HEK293T (cell line): ENCODE results near the gene PRSS2.

ENCODE experiments used
- ARNT ChIP-seq: fragments of 450-650 bp; IDR thresholded peaks from 2 replicates; pipeline ENCODE4 v1.6.1; 2017; ENCODE audit warnings: mild to moderate bottlenecking
- CTBP1 ChIP-seq: fragments of 450-650 bp; IDR thresholded peaks from 2 replicates; pipeline ENCODE4 v1.6.1; 2016; ENCODE audit warnings: borderline replicate concordance
- FOXK2 ChIP-seq: fragments of 450-650 bp; IDR thresholded peaks from 2 replicates; pipeline ENCODE4 v1.6.1; 2016; ENCODE audit warnings: mild to moderate bottlenecking
- L3MBTL2 ChIP-seq: fragments of 450-650 bp; conservative IDR thresholded peaks from 2 replicates; pipeline ENCODE4 v1.6.1; 2016; ENCODE audit warnings: mild to moderate bottlenecking
- SUZ12 ChIP-seq: fragments of 450-650 bp; IDR thresholded peaks from 2 replicates; pipeline ENCODE4 v1.6.1; 2016; ENCODE audit warnings: mild to moderate bottlenecking
- ZNF384 ChIP-seq: fragments of 450-650 bp; IDR thresholded peaks from 2 replicates; pipeline ENCODE4 v1.6.1; 2016
- TF ChIP-seq, protein P1 (sequence below): fragments of 450-650 bp; IDR thresholded peaks from 2 replicates; pipeline ENCODE4 v1.6.1; 2016

GRCh38 chr7:142762104-142762503 lies 8.7 kb upstream of the PRSS2 start:
- TF ChIP-seq, protein P1, sequence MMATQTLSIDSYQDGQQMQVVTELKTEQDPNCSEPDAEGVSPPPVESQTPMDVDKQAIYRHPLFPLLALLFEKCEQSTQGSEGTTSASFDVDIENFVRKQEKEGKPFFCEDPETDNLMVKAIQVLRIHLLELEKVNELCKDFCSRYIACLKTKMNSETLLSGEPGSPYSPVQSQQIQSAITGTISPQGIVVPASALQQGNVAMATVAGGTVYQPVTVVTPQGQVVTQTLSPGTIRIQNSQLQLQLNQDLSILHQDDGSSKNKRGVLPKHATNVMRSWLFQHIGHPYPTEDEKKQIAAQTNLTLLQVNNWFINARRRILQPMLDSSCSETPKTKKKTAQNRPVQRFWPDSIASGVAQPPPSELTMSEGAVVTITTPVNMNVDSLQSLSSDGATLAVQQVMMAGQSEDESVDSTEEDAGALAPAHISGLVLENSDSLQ: no peak
- TF ChIP-seq ARNT: no peak
- no peak for TF ChIP-seq L3MBTL2
- no peak for TF ChIP-seq ZNF384
- no peak for TF ChIP-seq CTBP1
- TF ChIP-seq FOXK2: no peak
- TF ChIP-seq SUZ12: no peak
